ENCODE results near the gene GBGT1.

Gene GBGT1

DNA sequence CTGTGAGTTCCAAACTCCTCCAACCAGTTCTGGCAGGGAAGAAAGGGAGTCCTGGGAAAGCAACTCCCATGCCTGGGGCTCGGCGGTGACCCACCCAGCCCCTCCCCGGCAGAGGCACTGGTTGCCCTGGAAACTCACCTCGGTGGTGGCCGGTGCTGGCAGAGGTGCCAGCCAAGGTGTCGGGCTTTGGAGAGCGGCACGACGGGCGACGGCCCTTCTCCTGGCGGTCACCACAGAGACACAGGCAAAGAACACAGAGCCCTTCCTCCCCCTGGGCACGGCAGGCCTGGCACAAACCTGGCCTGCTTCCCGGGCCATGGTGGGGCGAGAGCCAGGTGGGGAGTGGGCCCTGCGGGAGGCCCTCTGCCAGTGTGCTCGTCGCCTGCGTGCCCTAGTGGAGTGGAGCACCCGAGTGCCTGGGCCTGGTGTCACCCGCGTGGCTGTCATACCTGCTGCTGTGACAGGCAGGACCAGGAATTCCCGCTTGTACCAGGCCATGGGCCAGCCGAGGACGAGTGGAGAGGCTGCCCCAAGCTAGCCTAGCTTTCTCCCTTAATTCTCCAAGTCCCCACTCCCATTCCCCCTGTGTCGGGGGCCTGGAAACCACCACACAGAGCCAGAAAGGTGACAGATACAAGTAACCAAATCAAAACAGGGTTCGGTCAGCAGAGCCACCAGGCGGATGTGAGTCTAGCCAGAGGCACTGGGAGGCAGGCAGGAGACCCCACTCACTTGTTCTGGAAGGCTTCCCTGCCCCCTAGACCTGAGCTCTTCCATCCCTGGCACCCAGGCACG, 34.5 kb downstream of the GBGT1 start:
- no peaks in the 10 kb centered on the region for H3K9me3 ChIP-seq (ENCODE audit: severe bottlenecking)
- no peak overlapping the region for H3K4me3 ChIP-seq (ENCODE audit: severe bottlenecking)
- H3K27me3 ChIP-seq (ENCODE audit: insufficient read depth, poor library complexity, severe bottlenecking), result no peaks in the 10 kb centered on the region
- TF ChIP-seq, protein P1, sequence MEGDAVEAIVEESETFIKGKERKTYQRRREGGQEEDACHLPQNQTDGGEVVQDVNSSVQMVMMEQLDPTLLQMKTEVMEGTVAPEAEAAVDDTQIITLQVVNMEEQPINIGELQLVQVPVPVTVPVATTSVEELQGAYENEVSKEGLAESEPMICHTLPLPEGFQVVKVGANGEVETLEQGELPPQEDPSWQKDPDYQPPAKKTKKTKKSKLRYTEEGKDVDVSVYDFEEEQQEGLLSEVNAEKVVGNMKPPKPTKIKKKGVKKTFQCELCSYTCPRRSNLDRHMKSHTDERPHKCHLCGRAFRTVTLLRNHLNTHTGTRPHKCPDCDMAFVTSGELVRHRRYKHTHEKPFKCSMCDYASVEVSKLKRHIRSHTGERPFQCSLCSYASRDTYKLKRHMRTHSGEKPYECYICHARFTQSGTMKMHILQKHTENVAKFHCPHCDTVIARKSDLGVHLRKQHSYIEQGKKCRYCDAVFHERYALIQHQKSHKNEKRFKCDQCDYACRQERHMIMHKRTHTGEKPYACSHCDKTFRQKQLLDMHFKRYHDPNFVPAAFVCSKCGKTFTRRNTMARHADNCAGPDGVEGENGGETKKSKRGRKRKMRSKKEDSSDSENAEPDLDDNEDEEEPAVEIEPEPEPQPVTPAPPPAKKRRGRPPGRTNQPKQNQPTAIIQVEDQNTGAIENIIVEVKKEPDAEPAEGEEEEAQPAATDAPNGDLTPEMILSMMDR (IDR thresholded peaks at IDR 0.05; ENCODE audit: poor library complexity, severe bottlenecking), result no peak
- no peaks in the 10 kb centered on the region for H3K36me3 ChIP-seq (ENCODE audit: low read depth)
- DNase-seq (ENCODE audit: low spot score), result no peak
- no peak overlapping the region for H3K27ac ChIP-seq (ENCODE audit: poor library complexity, severe bottlenecking)
- ATAC-seq (ENCODE audit: low read depth), result no peak
- H3K4me1 ChIP-seq (ENCODE audit: insufficient read depth, poor library complexity, severe bottlenecking), result peaks cover 17% of the 10 kb centered on the region

DNA sequence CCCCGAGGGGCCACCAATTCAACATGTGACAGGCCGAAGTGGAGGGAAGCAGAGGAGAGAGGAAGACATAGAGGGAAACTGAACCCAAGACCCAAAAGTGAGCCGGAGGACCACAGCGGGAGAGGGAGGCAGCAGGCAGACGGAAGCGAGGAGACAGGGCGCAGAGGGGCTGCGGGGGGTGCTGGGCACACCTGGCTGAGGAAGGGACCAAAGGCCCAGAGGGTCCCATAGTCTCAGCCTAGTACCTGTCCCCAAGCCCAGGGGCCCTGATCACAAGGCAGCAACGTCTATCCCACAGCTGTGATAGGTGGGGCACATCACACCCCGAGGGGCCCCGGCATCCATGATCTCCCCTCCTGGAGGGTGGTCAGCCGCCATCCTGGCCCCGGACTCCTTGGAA, 35.6 kb downstream of the GBGT1 start:
- Histone ChIP-seq H3K27ac (ENCODE audit: poor library complexity, severe bottlenecking) (no peak overlapping the region), H3K36me3 (ENCODE audit: low read depth) (no peaks in the 10 kb centered on the region), H3K4me3 (ENCODE audit: severe bottlenecking) (no peak overlapping the region), H3K27me3 (ENCODE audit: insufficient read depth, poor library complexity, severe bottlenecking) (no peaks in the 10 kb centered on the region), H3K4me1 (ENCODE audit: insufficient read depth, poor library complexity, severe bottlenecking) (peaks cover 8% of the 10 kb centered on the region), H3K9me3 (ENCODE audit: severe bottlenecking) (no peaks in the 10 kb centered on the region)
- DNase-seq (ENCODE audit: low spot score), result no peak
- no peak for ATAC-seq (ENCODE audit: low read depth)
- TF ChIP-seq, protein P1 (IDR thresholded peaks at IDR 0.05; ENCODE audit: poor library complexity, severe bottlenecking), result no peak

DNA sequence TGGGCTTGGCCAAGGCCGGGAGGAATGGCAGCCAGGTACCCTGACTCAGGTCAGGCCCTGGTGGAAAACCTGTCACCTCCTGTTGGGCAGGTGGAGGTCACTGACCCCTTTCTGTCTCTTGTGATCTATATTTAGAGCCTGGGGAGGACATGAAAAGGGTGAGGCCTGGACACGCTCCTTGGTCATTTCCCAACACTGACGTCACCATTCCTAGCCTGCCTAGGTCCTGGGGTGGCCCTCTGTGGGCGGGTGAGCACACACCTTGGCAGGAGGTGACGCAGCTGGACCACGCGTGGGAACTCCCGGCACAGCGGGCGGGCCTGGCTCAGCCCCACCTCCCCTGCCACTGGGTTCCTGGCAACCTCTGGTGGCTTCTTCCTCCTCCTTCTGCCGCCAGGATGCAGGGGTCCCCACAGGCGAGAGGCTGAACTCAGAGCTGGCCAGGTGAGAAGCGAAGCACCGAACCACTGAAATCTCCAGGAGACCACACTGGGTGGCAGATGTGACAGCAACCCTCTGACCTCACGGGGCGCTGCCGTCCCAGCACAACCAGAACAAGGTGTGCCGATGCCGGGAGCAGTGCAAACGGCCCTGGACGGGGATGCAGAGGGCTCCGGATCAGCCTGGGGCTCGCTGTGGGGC, 36.3 kb downstream of the GBGT1 start:
- H3K36me3 ChIP-seq (ENCODE audit: low read depth), result no peaks in the 10 kb centered on the region
- H3K4me1 ChIP-seq (ENCODE audit: insufficient read depth, poor library complexity, severe bottlenecking), result peaks cover 6% of the 10 kb centered on the region
- no peaks in the 10 kb centered on the region for H3K9me3 ChIP-seq (ENCODE audit: severe bottlenecking)
- TF ChIP-seq, protein P1 (IDR thresholded peaks at IDR 0.05; ENCODE audit: poor library complexity, severe bottlenecking), result no peak
- no peaks in the 10 kb centered on the region for H3K27me3 ChIP-seq (ENCODE audit: insufficient read depth, poor library complexity, severe bottlenecking)
- no peak overlapping the region for H3K4me3 ChIP-seq (ENCODE audit: severe bottlenecking)
- ATAC-seq (ENCODE audit: low read depth) (peak; percentile 78), DNase-seq (ENCODE audit: low spot score) (no peak)
- no peak overlapping the region for H3K27ac ChIP-seq (ENCODE audit: poor library complexity, severe bottlenecking)

DNA sequence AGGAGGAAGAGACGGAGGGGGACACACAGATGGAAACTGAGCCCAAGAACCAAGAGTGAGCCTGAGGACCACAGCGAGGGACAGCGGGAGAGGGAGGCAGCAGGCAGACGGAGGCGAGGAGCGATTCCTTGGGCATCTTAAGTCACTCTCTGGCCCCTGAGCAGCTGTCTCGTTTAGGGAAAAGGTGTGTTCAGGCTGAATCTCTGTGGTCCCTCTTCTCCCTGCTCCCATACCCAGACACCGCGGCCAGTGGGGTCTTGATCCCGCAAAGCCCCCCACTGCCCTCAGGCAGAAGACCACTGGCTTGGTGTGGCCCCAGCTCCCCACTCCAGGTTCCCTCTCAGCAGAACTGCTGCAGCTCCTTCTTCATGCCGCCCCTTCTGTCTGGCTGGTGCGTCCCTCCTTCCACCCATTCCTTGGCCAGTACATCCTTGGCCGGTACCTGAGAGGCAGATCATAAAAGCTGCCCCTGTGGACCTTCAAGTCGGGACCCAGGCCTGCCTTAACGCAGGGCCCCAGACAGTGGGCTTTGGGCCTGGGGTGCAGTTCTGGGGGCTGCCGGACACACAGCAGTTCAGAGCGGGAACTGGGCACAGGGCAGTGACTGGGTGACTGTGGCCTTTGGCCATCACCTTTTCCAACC, 36.9 kb downstream of the GBGT1 start:
- Histone ChIP-seq H3K9me3 (ENCODE audit: severe bottlenecking) (no peaks in the 10 kb centered on the region), H3K27me3 (ENCODE audit: insufficient read depth, poor library complexity, severe bottlenecking) (no peaks in the 10 kb centered on the region), H3K27ac (ENCODE audit: poor library complexity, severe bottlenecking) (no peak overlapping the region), H3K4me3 (ENCODE audit: severe bottlenecking) (no peak overlapping the region), H3K4me1 (ENCODE audit: insufficient read depth, poor library complexity, severe bottlenecking) (peaks cover 6% of the 10 kb centered on the region), H3K36me3 (ENCODE audit: low read depth) (no peaks in the 10 kb centered on the region)
- TF ChIP-seq, protein P1 (IDR thresholded peaks at IDR 0.05; ENCODE audit: poor library complexity, severe bottlenecking), result no peak
- DNase-seq (ENCODE audit: low spot score) (no peak), ATAC-seq (ENCODE audit: low read depth) (no peak; the same call in 2 of the 3 replicates)

All from RWPE2 (cell line).